ENCODE measurements around the gene ZNF626. TPM values are rescaled to one million over a fixed set of nuclear protein-coding genes. Genes with fewer than 3 reads are reported as not detected.
"Not testable (repeated sequence)": the region's sequence is repeated elsewhere in the genome, so short reads cannot be mapped to it uniquely, and the experiment has no call there.

Gene ZNF626
- polyA plus RNA-seq, 1 donor from 2014 or later: 41.8 TPM

- Histone ChIP-seq H3K4me2 (ENCODE audit: low read length) (no peak overlapping the region), H3K79me2 (replicated peaks; ENCODE audit: insufficient read depth, low read length) (no peaks in the 10 kb centered on the region), H2AFZ (ENCODE audit: low read depth, low read length) (no peak overlapping the region), H3K27ac (ENCODE audit: low read length) (no peak overlapping the region), H3K27me3 (ENCODE audit: insufficient read depth, low read depth, low read length) (no peaks in the 10 kb centered on the region), H3K9me3 (ENCODE audit: low read length) (no peaks in the 10 kb centered on the region), H3K9ac (ENCODE audit: low read length) (no peak overlapping the region), H3F3A (ENCODE audit: insufficient read depth, low read length, poor library complexity, severe bottlenecking) (no peaks in the 10 kb centered on the region), H4K20me1 (ENCODE audit: insufficient read depth) (no peaks in the 10 kb centered on the region), H3K4me3 (ENCODE audit: low read length) (no peak overlapping the region), H3K36me3 (ENCODE audit: insufficient read depth, low read length) (no peaks in the 10 kb centered on the region), H3K9me2 (ENCODE audit: insufficient read depth, low read length) (no peaks in the 10 kb centered on the region)
- no peak for TF ChIP-seq EZH2 (IDR thresholded peaks at IDR 0.05; ENCODE audit: borderline replicate concordance, insufficient read depth, low read length, poor library complexity, severe bottlenecking)
- TF ChIP-seq, protein P1, sequence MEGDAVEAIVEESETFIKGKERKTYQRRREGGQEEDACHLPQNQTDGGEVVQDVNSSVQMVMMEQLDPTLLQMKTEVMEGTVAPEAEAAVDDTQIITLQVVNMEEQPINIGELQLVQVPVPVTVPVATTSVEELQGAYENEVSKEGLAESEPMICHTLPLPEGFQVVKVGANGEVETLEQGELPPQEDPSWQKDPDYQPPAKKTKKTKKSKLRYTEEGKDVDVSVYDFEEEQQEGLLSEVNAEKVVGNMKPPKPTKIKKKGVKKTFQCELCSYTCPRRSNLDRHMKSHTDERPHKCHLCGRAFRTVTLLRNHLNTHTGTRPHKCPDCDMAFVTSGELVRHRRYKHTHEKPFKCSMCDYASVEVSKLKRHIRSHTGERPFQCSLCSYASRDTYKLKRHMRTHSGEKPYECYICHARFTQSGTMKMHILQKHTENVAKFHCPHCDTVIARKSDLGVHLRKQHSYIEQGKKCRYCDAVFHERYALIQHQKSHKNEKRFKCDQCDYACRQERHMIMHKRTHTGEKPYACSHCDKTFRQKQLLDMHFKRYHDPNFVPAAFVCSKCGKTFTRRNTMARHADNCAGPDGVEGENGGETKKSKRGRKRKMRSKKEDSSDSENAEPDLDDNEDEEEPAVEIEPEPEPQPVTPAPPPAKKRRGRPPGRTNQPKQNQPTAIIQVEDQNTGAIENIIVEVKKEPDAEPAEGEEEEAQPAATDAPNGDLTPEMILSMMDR (IDR thresholded peaks at IDR 0.05; ENCODE audit: poor library complexity, severe bottlenecking): no peak
- no peak for TF ChIP-seq MXI1 (conservative IDR thresholded peaks at IDR 0.05; ENCODE audit: poor library complexity, severe bottlenecking)
- TF ChIP-seq, protein P2, sequence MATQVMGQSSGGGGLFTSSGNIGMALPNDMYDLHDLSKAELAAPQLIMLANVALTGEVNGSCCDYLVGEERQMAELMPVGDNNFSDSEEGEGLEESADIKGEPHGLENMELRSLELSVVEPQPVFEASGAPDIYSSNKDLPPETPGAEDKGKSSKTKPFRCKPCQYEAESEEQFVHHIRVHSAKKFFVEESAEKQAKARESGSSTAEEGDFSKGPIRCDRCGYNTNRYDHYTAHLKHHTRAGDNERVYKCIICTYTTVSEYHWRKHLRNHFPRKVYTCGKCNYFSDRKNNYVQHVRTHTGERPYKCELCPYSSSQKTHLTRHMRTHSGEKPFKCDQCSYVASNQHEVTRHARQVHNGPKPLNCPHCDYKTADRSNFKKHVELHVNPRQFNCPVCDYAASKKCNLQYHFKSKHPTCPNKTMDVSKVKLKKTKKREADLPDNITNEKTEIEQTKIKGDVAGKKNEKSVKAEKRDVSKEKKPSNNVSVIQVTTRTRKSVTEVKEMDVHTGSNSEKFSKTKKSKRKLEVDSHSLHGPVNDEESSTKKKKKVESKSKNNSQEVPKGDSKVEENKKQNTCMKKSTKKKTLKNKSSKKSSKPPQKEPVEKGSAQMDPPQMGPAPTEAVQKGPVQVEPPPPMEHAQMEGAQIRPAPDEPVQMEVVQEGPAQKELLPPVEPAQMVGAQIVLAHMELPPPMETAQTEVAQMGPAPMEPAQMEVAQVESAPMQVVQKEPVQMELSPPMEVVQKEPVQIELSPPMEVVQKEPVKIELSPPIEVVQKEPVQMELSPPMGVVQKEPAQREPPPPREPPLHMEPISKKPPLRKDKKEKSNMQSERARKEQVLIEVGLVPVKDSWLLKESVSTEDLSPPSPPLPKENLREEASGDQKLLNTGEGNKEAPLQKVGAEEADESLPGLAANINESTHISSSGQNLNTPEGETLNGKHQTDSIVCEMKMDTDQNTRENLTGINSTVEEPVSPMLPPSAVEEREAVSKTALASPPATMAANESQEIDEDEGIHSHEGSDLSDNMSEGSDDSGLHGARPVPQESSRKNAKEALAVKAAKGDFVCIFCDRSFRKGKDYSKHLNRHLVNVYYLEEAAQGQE (IDR thresholded peaks at IDR 0.05; ENCODE audit: borderline replicate concordance): no peak
- no peak for TF ChIP-seq RAD21 (conservative IDR thresholded peaks at IDR 0.05)
- TF ChIP-seq EP300 (conservative IDR thresholded peaks at IDR 0.05; ENCODE audit: poor library complexity, severe bottlenecking): no peak
- no peak for TF ChIP-seq TAF1 (IDR thresholded peaks at IDR 0.05; ENCODE audit: low read depth)
Observed at GRCh38 chr19:20616071-20616470, 45.3 kb downstream of the ZNF626 start.

- H3F3A ChIP-seq (ENCODE audit: insufficient read depth, low read length, poor library complexity, severe bottlenecking); H3K36me3 ChIP-seq (ENCODE audit: insufficient read depth, low read length); H3K4me3 ChIP-seq (ENCODE audit: low read length); H3K9me3 ChIP-seq (ENCODE audit: low read length); H3K9me2 ChIP-seq (ENCODE audit: insufficient read depth, low read length); H3K27me3 ChIP-seq (ENCODE audit: insufficient read depth, low read depth, low read length); H2AFZ ChIP-seq (ENCODE audit: low read depth, low read length); H3K9ac ChIP-seq (ENCODE audit: low read length); H3K27ac ChIP-seq (ENCODE audit: low read length); H4K20me1 ChIP-seq (ENCODE audit: insufficient read depth); H3K4me2 ChIP-seq (ENCODE audit: low read length); H3K79me2 ChIP-seq (replicated peaks; ENCODE audit: insufficient read depth, low read length): not testable (repeated sequence)
Observed at GRCh38 chr19:20614971-20615370, 46.4 kb downstream of the ZNF626 start.

DNA sequence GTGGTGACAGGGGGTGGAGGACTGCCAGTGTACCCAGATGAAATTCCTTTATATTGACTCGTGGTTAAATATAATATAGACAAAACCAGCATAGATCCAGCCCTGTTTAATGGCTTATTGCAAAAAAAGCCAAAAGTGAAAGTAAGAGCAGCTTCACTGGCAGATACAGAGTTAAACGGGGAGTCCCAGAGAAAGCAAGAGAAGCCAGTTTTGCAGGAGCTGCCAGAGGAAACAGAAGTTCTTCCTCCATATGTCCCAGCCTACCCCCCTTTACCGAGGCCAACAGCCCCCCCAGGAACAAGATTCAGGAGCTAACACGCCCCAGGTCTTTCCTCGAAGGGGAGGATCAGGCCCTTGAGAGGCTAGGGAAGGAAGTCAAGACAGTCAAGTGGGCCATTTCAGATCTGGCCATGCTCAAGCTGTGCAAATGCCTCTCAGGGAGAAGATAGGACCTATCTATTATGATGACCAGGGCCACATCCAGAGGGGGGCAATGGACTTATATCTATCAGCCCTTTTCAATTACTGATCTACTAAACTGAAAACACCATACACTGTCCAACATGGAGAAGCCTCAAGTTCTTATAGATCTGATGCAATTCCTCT lies 48.6 kb downstream of the ZNF626 start:
- Histone ChIP-seq H3K27me3 (ENCODE audit: insufficient read depth, low read depth, low read length) (no peaks in the 10 kb centered on the region), H3K9ac (ENCODE audit: low read length) (no peak overlapping the region), H3K36me3 (ENCODE audit: insufficient read depth, low read length) (no peaks in the 10 kb centered on the region), H3F3A (ENCODE audit: insufficient read depth, low read length, poor library complexity, severe bottlenecking) (no peaks in the 10 kb centered on the region), H2AFZ (ENCODE audit: low read depth, low read length) (no peak overlapping the region), H3K79me2 (replicated peaks; ENCODE audit: insufficient read depth, low read length) (no peaks in the 10 kb centered on the region), H3K4me3 (ENCODE audit: low read length) (no peak overlapping the region), H3K4me2 (ENCODE audit: low read length) (no peak overlapping the region), H4K20me1 (ENCODE audit: insufficient read depth) (no peaks in the 10 kb centered on the region), H3K9me2 (ENCODE audit: insufficient read depth, low read length) (no peaks in the 10 kb centered on the region), H3K9me3 (ENCODE audit: low read length) (no peaks in the 10 kb centered on the region), H3K27ac (ENCODE audit: low read length) (no peak overlapping the region)
- TF ChIP-seq, protein P2 (IDR thresholded peaks at IDR 0.05; ENCODE audit: borderline replicate concordance): no peak
- TF ChIP-seq POLR2AphosphoS5 (IDR thresholded peaks at IDR 0.05) (no peak), EZH2 (IDR thresholded peaks at IDR 0.05; ENCODE audit: borderline replicate concordance, insufficient read depth, low read length, poor library complexity, severe bottlenecking) (no peak), TAF1 (IDR thresholded peaks at IDR 0.05; ENCODE audit: low read depth) (no peak)

All from neural cell (in vitro differentiated cells).